ENCODE data around the gene VASN. TPM values are rescaled to one million over a fixed set of nuclear protein-coding genes. Genes with fewer than 3 reads are reported as not detected.
A peak's percentile ranks its signal among the peaks of the same experiment; 100 is the strongest.

VASN gene
- total and polyA plus RNA-seq, 8 donors: 11.3 to 28.3 (median 16.7) TPM

DNA sequence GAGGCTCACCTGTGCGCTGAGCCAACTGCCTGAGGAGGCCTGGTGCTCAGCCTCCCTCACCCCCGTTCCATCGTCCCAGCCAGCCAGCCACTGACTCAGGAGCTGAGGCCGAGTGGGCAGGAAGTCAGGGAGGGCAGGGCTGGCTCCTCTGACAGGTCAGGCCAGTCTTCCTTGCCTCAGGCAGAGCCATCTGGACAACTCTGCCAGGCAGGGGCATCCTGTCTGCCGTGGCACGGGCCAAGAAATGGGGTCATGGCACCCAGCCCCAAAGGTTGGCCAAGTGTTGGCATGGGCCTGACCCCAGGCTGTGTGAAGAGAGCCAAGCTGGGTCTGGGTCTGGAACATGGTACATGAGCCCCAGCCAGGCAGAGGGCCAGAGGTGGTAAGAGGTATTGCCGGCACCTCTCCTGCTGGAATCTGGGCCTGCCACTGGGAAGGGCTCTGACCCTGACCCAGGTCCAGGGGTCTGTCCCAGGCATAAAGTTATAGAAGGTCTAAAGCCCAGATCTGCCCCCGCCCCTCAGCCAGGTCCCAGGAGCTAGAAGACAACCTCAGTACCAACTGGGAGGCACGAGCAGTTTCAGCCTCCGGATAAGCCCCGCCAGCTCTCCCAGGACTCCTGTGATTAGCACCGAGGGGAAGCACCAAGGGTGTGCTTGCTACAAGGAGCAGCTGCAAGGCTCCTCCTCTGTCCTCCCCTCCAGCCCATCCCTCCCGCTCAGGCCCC is 2.5 kb upstream of the VASN start:
- Histone ChIP-seq H3K27me3 (no peaks in the 10 kb centered on the region), H3K9me3 (no peaks in the 10 kb centered on the region), H3K27ac (peak overlapping the region in 1 of 2 donors; percentile 42), H3K4me1 (peaks cover 30 to 54% of the 10 kb centered on the region in 2 donors), H3K36me3 (peaks cover 0 to 33% of the 10 kb centered on the region in 2 donors), H3K4me3 (no peak overlapping the region)
- ATAC-seq (no peak), DNase-seq (no peak)
- no peak for TF ChIP-seq CTCF (IDR thresholded peaks at IDR 0.05)
- intact Hi-C loops (cut with DNase I): no loop called here

GRCh38 chr16:4370151-4370550 is 1.5 kb upstream of the VASN start:
- peak overlapping the region; percentile 42 to 90 for H3K27ac ChIP-seq
- H3K27me3 ChIP-seq: no peaks in the 10 kb centered on the region
- no peak for ATAC-seq
- DNase-seq: no peak
- peaks cover 0 to 24% of the 10 kb centered on the region in 2 donors for H3K36me3 ChIP-seq
- H3K4me1 ChIP-seq: peaks cover 39 to 64% of the 10 kb centered on the region in 2 donors
- no peak for TF ChIP-seq CTCF (IDR thresholded peaks at IDR 0.05)
- no peaks in the 10 kb centered on the region for H3K9me3 ChIP-seq
- no peak overlapping the region for H3K4me3 ChIP-seq
- intact Hi-C loops (cut with DNase I): no loop called here

DNA sequence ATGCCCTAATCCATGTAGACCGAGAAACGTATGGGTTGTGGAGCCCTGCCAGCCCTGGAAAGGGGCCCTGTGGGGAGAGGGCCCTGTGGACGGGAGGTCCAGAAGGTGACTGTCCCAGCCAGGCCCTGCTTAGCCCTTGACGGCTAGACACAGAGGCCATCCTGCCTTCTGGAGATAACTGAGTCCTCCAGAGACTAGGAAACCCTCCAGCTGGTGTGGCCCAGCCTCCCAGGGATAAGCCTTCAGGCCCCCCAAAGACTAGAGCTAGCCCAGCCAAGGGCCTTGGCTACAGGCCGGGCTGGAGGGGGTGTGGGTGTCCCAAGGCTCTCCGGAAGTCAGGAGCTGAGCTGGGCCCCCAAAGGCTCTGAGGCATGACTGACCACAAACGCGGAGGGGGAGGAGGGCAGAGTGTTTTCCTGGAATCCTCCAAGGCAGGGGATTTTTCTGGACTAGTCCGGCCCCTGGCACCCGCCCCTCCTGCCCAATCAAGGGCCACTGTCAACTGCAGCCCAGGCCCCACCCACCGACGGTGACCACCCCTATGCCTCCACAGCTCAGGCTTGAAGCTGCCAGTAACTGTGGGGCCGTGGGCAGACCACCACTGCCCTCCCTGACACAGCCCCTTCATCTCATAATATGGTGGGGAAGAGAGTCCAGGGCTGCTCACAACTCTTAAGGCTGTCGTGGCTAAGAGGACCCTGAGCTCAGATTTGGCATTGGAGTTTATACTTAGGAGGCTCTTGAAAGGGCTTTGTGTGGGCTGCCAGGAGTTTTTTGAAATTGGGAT is 885 bp upstream of the VASN start:
- TF ChIP-seq CTCF (IDR thresholded peaks at IDR 0.05): no peak
- Histone ChIP-seq H3K4me3 (no peak overlapping the region), H3K36me3 (peaks cover 0 to 22% of the 10 kb centered on the region in 2 donors), H3K4me1 (peaks cover 46 to 70% of the 10 kb centered on the region in 2 donors), H3K27ac (peak overlapping the region; percentile 53 to 90), H3K9me3 (no peaks in the 10 kb centered on the region), H3K27me3 (no peaks in the 10 kb centered on the region)
- peak in 3 of 4 donors; percentile 70 to 87 (median 74) for DNase-seq
- ATAC-seq: peak; percentile 2
- intact Hi-C loops (cut with DNase I): no loop called here

DNA sequence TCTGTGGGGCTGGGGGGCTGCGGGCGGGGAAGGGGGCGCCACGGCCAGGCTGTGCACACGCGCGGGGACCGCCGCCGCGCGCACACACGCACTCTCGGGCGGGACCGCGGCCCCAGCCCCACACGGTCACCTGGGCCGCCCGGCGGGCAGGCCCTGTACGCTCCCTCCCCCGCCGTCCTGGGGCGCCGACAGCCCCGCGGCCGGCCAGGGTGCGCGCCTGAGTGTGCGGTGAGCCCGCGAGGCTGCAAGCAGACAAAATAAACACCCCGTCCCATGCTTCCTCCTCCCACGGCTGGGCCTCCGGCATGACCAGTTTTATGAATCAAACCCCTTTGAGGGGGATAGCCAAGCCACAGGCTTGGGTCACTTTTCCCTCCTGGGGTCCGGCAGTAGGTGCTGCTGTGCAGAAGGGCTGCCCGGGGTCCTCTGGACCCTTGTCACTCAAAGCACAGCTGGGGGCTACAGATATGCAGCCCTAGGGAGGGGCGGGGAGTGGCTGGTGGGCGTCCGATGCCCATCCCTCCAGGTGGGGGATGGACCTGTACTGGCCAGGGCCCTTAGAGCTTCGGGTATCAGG is 441 bp downstream of the VASN start:
- no peak for TF ChIP-seq CTCF (IDR thresholded peaks at IDR 0.05)
- ATAC-seq: peak; percentile 1
- peak overlapping the region; percentile 53 to 90 for H3K27ac ChIP-seq
- DNase-seq: no peak
- peaks cover 0 to 15% of the 10 kb centered on the region in 2 donors for H3K36me3 ChIP-seq
- H3K9me3 ChIP-seq: no peaks in the 10 kb centered on the region
- no peaks in the 10 kb centered on the region for H3K27me3 ChIP-seq
- H3K4me1 ChIP-seq: peaks cover 58 to 83% of the 10 kb centered on the region in 2 donors
- intact Hi-C loops (cut with DNase I): no loop called here
- H3K4me3 ChIP-seq: peak overlapping the region; percentile 50 to 60

Data from left lung (tissue), 10 donors.